Gastrocnemius medialis (tissue), 4 donors: ENCODE data around the gene TRIP12.
"Not testable (repeated sequence)": the region's sequence is repeated elsewhere in the genome, so short reads cannot be mapped to it uniquely, and the experiment has no call there.

Source experiments
- CTCF ChIP-seq, 5 experiments: fragments of 450-650 bp in 3 of 5; fragments of 200-600 bp in 2 of 5; sonication (generic) in 2 of 5; IDR thresholded peaks in 4 of 5; conservative IDR thresholded peaks in 1 of 5; 1 replicate in 4 of 5; 2 replicates in 1 of 5; pipeline ENCODE4 v1.5.1; 2016 to 2019; ENCODE audit warnings: antibody characterized with exemption in 5 of 5, mild to moderate bottlenecking in 3 of 5, moderate library complexity in 3 of 5
- POLR2A ChIP-seq, 2 donors: fragments of 450-650 bp; IDR thresholded peaks; one replicate each; pipeline ENCODE4 v1.6.1; 2017; ENCODE audit warnings: antibody characterized with exemption in 2 of 2, mild to moderate bottlenecking in 2 of 2, moderate library complexity in 2 of 2

- TF ChIP-seq CTCF (IDR thresholded peaks at IDR 0.05 in 4 of 5, conservative IDR thresholded peaks at IDR 0.05 in 1 of 5); POLR2A (IDR thresholded peaks at IDR 0.05): not testable (repeated sequence)
Measured at GRCh38 chr2:229963596-229963995, 41.8 kb upstream of the TRIP12 start.
